Measurements from ENCODE around the gene OPA3.
"Not testable (repeated sequence)": the region's sequence is repeated elsewhere in the genome, so short reads cannot be mapped to it uniquely, and the experiment has no call there.

OPA3 gene

GRCh38 chr19:45584332-45585157, at the start of gene OPA3:
Gene OPA3, minus strand, starts transcription at chr19:45584802. Its CDS starts 38 bp downstream, at chr19:45584764.
- peak; percentile 99 for DNase-seq (ENCODE audit: low read depth)

DNA sequence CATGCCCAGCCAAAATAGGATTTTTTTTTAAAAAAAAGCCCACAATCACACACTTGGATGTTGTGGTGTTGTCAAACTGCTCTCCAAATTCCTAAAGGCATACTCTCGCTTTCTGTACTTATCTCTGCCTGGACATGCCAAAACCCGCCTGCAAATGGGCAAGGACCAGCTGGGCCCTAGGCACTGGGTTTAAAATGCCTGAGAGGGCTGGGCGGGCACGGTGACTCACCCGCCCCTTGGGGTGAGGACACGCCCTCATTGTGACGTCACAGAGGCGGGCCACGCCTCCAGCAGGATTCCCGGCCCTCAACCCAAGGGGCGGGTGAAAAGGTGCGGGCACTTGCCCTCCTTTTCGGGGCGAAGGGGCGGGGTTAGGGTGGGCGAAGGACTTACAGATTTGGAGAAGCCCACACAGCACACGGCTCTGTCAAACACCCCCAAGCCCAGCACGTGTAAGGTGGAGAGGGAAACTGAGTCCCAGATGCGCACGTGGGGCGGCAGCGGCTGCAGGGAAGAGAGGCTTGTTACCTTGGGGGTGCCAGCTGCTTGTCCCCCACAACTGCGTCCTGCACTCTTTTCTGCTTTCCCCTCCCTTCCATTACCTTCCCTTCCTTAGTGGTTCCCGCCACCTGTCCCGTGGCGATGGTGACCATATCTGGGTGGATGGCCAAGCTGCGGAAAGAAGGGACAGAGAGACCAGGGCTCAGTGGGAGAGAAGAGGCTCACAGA, 48.0 kb upstream of the OPA3 start:
- no peak for DNase-seq (ENCODE audit: low read depth)

- peak; percentile 85 for DNase-seq (ENCODE audit: low read depth)
Observed at GRCh38 chr19:45630463-45630862, 45.9 kb upstream of the OPA3 start.

- DNase-seq (ENCODE audit: low read depth): no peak
Observed at GRCh38 chr19:45629704-45630103, 45.1 kb upstream of the OPA3 start.

GRCh38 chr19:45628219-45628618, 43.6 kb upstream of the OPA3 start:
- not testable (repeated sequence) for DNase-seq (ENCODE audit: low read depth)

DNA sequence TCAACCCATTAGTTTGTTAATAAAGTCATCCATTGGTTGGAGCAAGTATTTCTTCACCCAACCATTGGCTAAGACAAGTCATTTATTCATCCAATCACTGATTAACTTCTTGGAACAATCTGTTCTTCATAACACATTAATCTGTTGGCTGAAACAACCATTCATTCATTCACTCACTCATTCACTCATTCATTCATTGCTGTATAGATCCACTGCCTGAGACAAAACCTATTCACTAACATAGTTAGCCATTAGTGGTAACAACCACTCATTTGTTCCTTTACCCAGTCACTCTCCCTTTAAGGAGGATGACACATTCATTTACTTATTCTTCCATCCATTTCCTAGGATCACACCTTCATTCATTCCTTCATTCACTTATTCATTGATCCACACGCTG, 39.4 kb upstream of the OPA3 start:
- no peak for DNase-seq (ENCODE audit: low read depth)

- no peak for DNase-seq (ENCODE audit: low read depth)
Observed at GRCh38 chr19:45621976-45622503, 37.4 kb upstream of the OPA3 start.

DNA sequence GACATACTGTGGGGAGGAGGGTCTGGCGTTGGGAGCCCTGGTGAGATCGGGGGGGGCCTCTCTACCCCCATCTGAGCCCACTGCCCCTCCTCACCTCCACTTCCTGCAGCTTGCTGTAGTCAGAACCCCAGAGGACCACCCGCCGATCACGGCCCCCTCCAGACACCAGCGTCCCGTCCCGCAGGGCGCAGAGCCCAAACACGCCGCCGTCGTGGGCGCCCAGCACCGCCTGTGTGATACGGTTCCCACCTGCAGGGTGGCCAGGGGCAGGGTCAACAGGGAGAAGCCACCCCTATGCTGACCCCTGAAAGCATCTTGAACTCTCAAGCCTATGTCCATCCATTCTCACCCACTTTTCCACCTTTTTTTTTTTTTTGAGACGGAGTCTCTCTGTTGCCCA, 36.8 kb upstream of the OPA3 start:
- DNase-seq (ENCODE audit: low read depth): no peak

GRCh38 chr19:45616704-45617017, 32.1 kb upstream of the OPA3 start:
- DNase-seq (ENCODE audit: low read depth): no peak

DNA sequence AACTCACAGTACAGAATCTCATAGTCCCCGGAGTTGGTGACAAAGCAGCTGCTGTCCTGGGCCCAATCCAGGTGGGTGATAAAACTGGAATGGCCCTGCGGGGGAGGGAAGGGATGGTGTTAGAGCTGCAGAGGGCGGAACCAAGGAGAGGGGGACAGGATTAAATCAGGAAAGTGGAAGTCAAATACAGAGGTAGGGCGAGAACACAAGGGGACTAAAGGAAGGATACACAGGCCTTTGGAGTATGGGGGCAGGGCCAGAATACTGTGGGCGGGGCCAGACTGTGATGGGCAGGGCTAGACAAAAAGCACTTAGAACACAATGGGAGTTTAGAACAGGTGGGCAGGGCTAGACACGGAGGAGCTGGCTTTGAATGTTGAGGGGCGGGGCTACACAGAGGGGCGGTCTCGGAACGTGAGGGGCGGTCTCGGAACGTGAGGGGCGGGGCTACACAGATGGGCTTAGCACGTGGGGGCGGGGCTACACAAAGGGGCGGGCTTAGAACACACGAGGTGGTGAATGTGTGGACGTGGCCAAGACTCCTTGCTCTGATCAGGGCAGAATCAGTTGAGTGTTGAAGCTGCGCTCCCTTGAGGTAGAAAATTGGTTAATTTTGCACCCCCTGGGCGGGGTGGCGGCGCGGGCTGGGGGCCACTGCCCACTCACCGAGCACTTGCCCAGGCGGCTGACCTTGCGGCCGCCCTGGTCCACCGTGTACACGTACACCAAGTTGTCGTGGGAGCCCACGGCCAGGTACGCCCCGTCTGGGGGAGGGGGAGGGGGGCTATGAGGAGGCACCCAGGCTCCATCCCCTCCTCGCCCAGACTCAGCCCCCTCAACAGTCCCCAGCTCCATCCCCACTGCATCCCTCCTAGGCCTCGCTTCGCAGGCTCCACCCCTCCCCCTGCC, 31.4 kb upstream of the OPA3 start:
- peak; percentile 50 for DNase-seq (ENCODE audit: low read depth)

GRCh38 chr19:45615056-45615455, 30.5 kb upstream of the OPA3 start:
- not testable (repeated sequence) for DNase-seq (ENCODE audit: low read depth)

- peak; percentile 81 for DNase-seq (ENCODE audit: low read depth)
Observed at GRCh38 chr19:45613926-45614725, 29.5 kb upstream of the OPA3 start.

DNA sequence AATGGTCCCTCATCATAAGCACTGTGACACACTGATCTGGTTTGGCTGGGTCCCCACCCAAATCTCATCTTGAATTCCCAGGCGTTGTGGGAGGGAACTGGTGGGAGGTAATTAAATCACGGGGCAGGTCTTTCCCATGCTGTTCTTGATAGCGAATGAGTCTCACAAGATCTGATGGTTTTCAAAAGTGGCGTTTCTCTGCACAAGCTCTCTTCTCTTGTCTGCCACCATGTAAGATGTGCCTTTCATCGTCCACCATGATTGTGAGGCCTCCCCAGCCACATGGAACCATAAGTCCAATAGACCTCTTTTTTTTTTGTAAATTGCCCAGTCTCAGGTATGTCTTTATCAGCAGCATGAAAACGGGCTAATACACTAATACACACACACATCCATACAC, 24.3 kb upstream of the OPA3 start:
- no peak for DNase-seq (ENCODE audit: low read depth)

- no peak for DNase-seq (ENCODE audit: low read depth)
Observed at GRCh38 chr19:45607071-45608029, 22.7 kb upstream of the OPA3 start.

- DNase-seq (ENCODE audit: low read depth): no peak
Observed at GRCh38 chr19:45601524-45602374, 17.1 kb upstream of the OPA3 start, which contains the start of gene GPR4. Gene GPR4, minus strand, starts transcription at chr19:45602212. Its CDS starts 10,346 bp downstream, at chr19:45591866.

GRCh38 chr19:45601115-45601514, 16.5 kb upstream of the OPA3 start:
- no peak for DNase-seq (ENCODE audit: low read depth)

GRCh38 chr19:45600340-45600885, 15.8 kb upstream of the OPA3 start:
- DNase-seq (ENCODE audit: low read depth): no peak

GRCh38 chr19:45599286-45599685, 14.7 kb upstream of the OPA3 start:
- no peak for DNase-seq (ENCODE audit: low read depth)
